GM12878 (cell line): ENCODE results near the gene CCDC70. TPM values are rescaled to one million over a fixed set of nuclear protein-coding genes. Genes with fewer than 3 reads are reported as not detected.

Experiments
- CBFB ChIP-seq: IDR thresholded peaks from 2 replicates; pipeline ENCODE4 v1.6.1; 2016; ENCODE audit warnings: antibody characterized with exemption, low read depth
- CEBPB ChIP-seq, 2 experiments: fragments of 150-350 bp in 1 of 2; IDR thresholded peaks; 2 replicates each; pipeline ENCODE4 v1.6.1; 2012 to 2014; ENCODE audit warnings: low read depth in 2 of 2, low read length in 2 of 2, borderline replicate concordance in 1 of 2, inconsistent platforms in 1 of 2
- HCFC1 ChIP-seq: fragments of 150-350 bp; IDR thresholded peaks from 2 replicates; pipeline ENCODE4 v1.6.1; 2014; ENCODE audit warnings: low read length
- HDAC2 ChIP-seq: fragments of 200-600 bp; sonication (generic); IDR thresholded peaks from 2 replicates; pipeline ENCODE4 v1.6.1; 2017
- JUNB ChIP-seq: IDR thresholded peaks from 2 replicates; pipeline ENCODE4 v1.6.1; 2016; ENCODE audit warnings: antibody characterized with exemption, mild to moderate bottlenecking
- NR2C1 ChIP-seq: fragments of 450-650 bp; IDR thresholded peaks from 2 replicates; pipeline ENCODE4 v1.6.1; 2017; ENCODE audit warnings: antibody characterized with exemption, mild to moderate bottlenecking, moderate library complexity
- TCF7 ChIP-seq: IDR thresholded peaks from 2 replicates; pipeline ENCODE4 v1.6.1; 2014; ENCODE audit warnings: antibody characterized with exemption, borderline replicate concordance
- polyA plus RNA-seq, 11 experiments: library from polyadenylated mRNA; depleted of rRNA in 4 of 11; unstranded in 6 of 11; stranded (reverse) in 5 of 11; fragments of >200 nt; fragmentation: Nextera tagmentation in 4 of 11; fragmentation: Illumina TruSeq in 1 of 11; extraction: Ambion mirVana in 4 of 11; extraction: Trizol in 1 of 11; gene quantifications; 1 replicate in 1 of 11; 2 replicates in 10 of 11; pipeline versions ENCODE4 v1.2.1 to v1.2.3, GENCODE V29; 2011 to 2016; ENCODE audit warnings: inconsistent platforms in 2 of 11, missing spikeins in 2 of 11, low read depth in 1 of 11
- total RNA-seq, 4 experiments: library from RNA; depleted of rRNA in 3 of 4; stranded (reverse); fragments of >200 nt in 3 of 4; fragmentation: Illumina TruSeq in 1 of 4; extraction: Trizol in 1 of 4; gene quantifications; 2 replicates each; pipeline versions ENCODE4 v1.2.1 to v1.2.3, GENCODE V29; 2013 to 2021
- TF ChIP-seq, protein P1 (sequence below): fragments of 450-650 bp; formaldehyde crosslinking; IDR thresholded peaks from 2 replicates; pipeline ENCODE4 v1.5.0; 2022; ENCODE audit warnings: mild to moderate bottlenecking, missing genetic modification characterization
- TF ChIP-seq, protein P2 (sequence below): IDR thresholded peaks from 2 replicates; pipeline ENCODE4 v1.6.1; 2011; ENCODE audit warnings: low read depth, mild to moderate bottlenecking, low read length, moderate library complexity, borderline replicate concordance; ENCODE audit errors: extremely low read depth
- TF ChIP-seq, protein P3 (sequence below): fragments of 450-650 bp; IDR thresholded peaks from 2 replicates; pipeline ENCODE4 v1.6.1; 2016; ENCODE audit warnings: mild to moderate bottlenecking
- TF ChIP-seq, protein P4 (sequence below): fragments of 450-650 bp; IDR thresholded peaks from 2 replicates; pipeline ENCODE4 v1.6.1; 2017; ENCODE audit warnings: low read depth, mild to moderate bottlenecking, moderate library complexity

The CCDC70 gene
- total and polyA plus RNA-seq, 10 of the 15 experiments (the other 5 are each of a cell fraction or from before 2014, with no cell fraction given) = not detected

DNA sequence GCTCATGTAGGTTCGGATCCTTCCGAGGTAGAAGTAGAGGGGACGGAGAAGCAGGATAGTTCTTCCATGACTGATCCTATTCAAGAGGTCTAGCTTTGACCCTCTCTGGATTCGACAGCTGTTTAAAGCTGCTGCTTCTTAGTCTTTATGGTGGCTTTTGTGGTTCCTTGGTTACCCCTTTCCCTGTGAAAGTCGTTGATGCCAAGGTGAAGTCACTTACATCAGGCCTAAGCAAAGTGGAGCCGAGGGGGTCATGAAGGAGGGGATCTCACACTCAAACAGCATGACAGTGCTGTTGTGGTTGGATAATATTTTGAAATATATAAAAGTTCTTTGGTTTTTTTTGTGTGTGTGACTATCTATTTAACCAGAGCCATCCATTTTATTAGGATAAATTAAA, 8.1 kb downstream of the CCDC70 start (continued):
- TF ChIP-seq TCF7 (no peak), CBFB (no peak), HDAC2 (no peak), NR2C1 (no peak), CEBPB (IDR thresholded peaks at IDR 0.05; ENCODE audit: borderline replicate concordance in 1 of 2, low read depth in 2 of 2, low read length in 2 of 2) (no peak), JUNB (no peak), HCFC1 (no peak)
- TF ChIP-seq, protein P1, sequence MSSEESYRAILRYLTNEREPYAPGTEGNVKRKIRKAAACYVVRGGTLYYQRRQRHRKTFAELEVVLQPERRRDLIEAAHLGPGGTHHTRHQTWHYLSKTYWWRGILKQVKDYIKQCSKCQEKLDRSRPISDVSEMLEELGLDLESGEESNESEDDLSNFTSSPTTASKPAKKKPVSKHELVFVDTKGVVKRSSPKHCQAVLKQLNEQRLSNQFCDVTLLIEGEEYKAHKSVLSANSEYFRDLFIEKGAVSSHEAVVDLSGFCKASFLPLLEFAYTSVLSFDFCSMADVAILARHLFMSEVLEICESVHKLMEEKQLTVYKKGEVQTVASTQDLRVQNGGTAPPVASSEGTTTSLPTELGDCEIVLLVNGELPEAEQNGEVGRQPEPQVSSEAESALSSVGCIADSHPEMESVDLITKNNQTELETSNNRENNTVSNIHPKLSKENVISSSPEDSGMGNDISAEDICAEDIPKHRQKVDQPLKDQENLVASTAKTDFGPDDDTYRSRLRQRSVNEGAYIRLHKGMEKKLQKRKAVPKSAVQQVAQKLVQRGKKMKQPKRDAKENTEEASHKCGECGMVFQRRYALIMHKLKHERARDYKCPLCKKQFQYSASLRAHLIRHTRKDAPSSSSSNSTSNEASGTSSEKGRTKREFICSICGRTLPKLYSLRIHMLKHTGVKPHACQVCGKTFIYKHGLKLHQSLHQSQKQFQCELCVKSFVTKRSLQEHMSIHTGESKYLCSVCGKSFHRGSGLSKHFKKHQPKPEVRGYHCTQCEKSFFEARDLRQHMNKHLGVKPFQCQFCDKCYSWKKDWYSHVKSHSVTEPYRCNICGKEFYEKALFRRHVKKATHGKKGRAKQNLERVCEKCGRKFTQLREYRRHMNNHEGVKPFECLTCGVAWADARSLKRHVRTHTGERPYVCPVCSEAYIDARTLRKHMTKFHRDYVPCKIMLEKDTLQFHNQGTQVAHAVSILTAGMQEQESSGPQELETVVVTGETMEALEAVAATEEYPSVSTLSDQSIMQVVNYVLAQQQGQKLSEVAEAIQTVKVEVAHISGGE = no peak
- TF ChIP-seq, protein P2, sequence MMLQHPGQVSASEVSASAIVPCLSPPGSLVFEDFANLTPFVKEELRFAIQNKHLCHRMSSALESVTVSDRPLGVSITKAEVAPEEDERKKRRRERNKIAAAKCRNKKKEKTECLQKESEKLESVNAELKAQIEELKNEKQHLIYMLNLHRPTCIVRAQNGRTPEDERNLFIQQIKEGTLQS = no peak
- TF ChIP-seq, protein P3, sequence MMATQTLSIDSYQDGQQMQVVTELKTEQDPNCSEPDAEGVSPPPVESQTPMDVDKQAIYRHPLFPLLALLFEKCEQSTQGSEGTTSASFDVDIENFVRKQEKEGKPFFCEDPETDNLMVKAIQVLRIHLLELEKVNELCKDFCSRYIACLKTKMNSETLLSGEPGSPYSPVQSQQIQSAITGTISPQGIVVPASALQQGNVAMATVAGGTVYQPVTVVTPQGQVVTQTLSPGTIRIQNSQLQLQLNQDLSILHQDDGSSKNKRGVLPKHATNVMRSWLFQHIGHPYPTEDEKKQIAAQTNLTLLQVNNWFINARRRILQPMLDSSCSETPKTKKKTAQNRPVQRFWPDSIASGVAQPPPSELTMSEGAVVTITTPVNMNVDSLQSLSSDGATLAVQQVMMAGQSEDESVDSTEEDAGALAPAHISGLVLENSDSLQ = no peak
- TF ChIP-seq, protein P4, sequence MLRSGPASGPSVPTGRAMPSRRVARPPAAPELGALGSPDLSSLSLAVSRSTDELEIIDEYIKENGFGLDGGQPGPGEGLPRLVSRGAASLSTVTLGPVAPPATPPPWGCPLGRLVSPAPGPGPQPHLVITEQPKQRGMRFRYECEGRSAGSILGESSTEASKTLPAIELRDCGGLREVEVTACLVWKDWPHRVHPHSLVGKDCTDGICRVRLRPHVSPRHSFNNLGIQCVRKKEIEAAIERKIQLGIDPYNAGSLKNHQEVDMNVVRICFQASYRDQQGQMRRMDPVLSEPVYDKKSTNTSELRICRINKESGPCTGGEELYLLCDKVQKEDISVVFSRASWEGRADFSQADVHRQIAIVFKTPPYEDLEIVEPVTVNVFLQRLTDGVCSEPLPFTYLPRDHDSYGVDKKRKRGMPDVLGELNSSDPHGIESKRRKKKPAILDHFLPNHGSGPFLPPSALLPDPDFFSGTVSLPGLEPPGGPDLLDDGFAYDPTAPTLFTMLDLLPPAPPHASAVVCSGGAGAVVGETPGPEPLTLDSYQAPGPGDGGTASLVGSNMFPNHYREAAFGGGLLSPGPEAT = no peak
- TF ChIP-seq, all 136 proteins: peak for 0
